HEK293T (cell line): ENCODE data around the gene C1QTNF1.

Experiments used
- BHLHE40 ChIP-seq: fragments of 450-650 bp; IDR thresholded peaks from 2 replicates; pipeline ENCODE4 v1.6.1; 2016; ENCODE audit warnings: mild to moderate bottlenecking, moderate library complexity, borderline replicate concordance
- CTBP1 ChIP-seq: fragments of 450-650 bp; IDR thresholded peaks from 2 replicates; pipeline ENCODE4 v1.6.1; 2016; ENCODE audit warnings: borderline replicate concordance
- ELF4 ChIP-seq: fragments of 450-650 bp; IDR thresholded peaks from 2 replicates; pipeline ENCODE4 v1.6.1; 2017; ENCODE audit warnings: antibody characterized with exemption
- FOXA1 ChIP-seq: fragments of 450-650 bp; IDR thresholded peaks from 2 replicates; pipeline ENCODE4 v1.6.1; 2016; ENCODE audit warnings: mild to moderate bottlenecking
- FOXK2 ChIP-seq: fragments of 450-650 bp; IDR thresholded peaks from 2 replicates; pipeline ENCODE4 v1.6.1; 2016; ENCODE audit warnings: mild to moderate bottlenecking
- FOXM1 ChIP-seq: fragments of 450-650 bp; IDR thresholded peaks from 2 replicates; pipeline ENCODE4 v1.6.1; 2017; ENCODE audit warnings: mild to moderate bottlenecking, borderline replicate concordance
- HDGF ChIP-seq: fragments of 450-650 bp; IDR thresholded peaks from 2 replicates; pipeline ENCODE4 v1.6.1; 2017; ENCODE audit warnings: antibody characterized with exemption, borderline replicate concordance
- LEF1 ChIP-seq: fragments of 450-650 bp; IDR thresholded peaks from 2 replicates; pipeline ENCODE4 v1.6.1; 2017; ENCODE audit warnings: mild to moderate bottlenecking, borderline replicate concordance
- NFRKB ChIP-seq: fragments of 450-650 bp; IDR thresholded peaks from 2 replicates; pipeline ENCODE4 v1.6.1; 2016; ENCODE audit warnings: mild to moderate bottlenecking, moderate library complexity
- PKNOX1 ChIP-seq: fragments of 450-650 bp; IDR thresholded peaks from 2 replicates; pipeline ENCODE4 v1.6.1; 2016
- SP1 ChIP-seq: fragments of 450-650 bp; IDR thresholded peaks from 2 replicates; pipeline ENCODE4 v1.6.1; 2017
- SUZ12 ChIP-seq: fragments of 450-650 bp; IDR thresholded peaks from 2 replicates; pipeline ENCODE4 v1.6.1; 2016; ENCODE audit warnings: mild to moderate bottlenecking
- TARDBP ChIP-seq: fragments of 450-650 bp; IDR thresholded peaks from 2 replicates; pipeline ENCODE4 v1.6.1; 2016
- ZNF384 ChIP-seq: fragments of 450-650 bp; IDR thresholded peaks from 2 replicates; pipeline ENCODE4 v1.6.1; 2016

DNA sequence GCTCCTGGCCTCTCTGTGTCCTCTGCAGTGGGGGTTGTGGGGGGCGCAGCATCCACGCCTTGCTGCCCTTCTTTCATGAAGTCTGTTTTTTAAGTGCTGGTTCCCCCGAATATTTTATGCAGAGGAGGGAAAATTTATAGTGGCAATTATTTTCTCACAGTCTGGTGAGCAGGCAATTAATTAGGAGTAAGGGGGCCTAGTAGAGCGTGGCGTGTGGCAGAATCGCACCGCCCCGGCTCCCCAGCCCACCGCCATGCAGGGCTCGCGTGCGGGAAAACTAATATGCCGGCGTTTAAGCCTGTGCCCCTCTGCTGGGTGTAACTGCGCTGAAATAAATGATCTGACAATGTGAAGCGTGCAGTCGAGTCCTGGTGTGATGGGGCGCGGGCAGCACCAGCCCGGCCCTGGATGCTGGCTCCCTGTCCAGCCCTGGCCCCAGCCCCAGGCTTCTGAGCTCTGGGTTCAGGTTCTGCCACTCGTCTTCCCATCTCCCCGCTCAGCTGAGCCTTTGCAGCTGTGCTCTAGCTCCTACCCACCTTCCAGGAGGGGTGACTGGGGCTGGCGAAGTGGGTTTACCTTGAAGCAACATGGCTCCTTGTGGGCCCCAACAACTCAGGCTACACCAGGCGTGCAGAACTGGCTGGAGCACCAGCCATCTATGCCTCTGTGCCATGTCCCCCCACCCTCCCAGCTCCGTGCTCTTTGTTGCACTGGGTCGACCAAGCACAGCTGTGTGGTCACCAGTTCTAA, 64.5 kb downstream of the C1QTNF1 start:
- no peak for TF ChIP-seq LEF1
- TF ChIP-seq FOXK2, result no peak
- no peak for TF ChIP-seq FOXA1
- no peak for TF ChIP-seq FOXM1
- no peak for TF ChIP-seq NFRKB
- no peak for TF ChIP-seq ELF4
- no peak for TF ChIP-seq SUZ12
- no peak for TF ChIP-seq TARDBP
- no peak for TF ChIP-seq CTBP1
- TF ChIP-seq SP1, result no peak
- TF ChIP-seq ZNF384, result no peak
- TF ChIP-seq PKNOX1, result no peak
- TF ChIP-seq BHLHE40, result no peak
- no peak for TF ChIP-seq HDGF
